Naive thymus-derived CD4-positive, alpha-beta T cell (primary cell): ENCODE data around the gene VWA7. TPM values are rescaled to one million over a fixed set of nuclear protein-coding genes. Genes with fewer than 3 reads are reported as not detected.

Source experiments
- ATAC-seq: fragments of 150-1000 bp; cut with Tn5 transposase; 2 replicates; pipeline ENCODE4 v1.10.0; 2021; ENCODE audit warnings: mild to moderate bottlenecking, moderate library complexity
- CTCF ChIA-PET: fragments of 350-600 bp; sonication (Branson Sonifier 250); formaldehyde crosslinking; loops from one replicate; lab custom pipeline; 2021; ENCODE audit warnings: antibody characterized with exemption; lab: Charles Lee
- POLR2A ChIA-PET: fragments of 350-600 bp; sonication (Branson Sonifier 250); formaldehyde crosslinking; loops from one replicate; lab custom pipeline; 2021; ENCODE audit warnings: antibody characterized with exemption, inconsistent platforms; lab: Charles Lee
- DNase-seq, 9 donors: peaks; one replicate each; pipeline versions ENCODE4 v3.0.0 to v3.0.0-alpha.2; 2020 to 2022; ENCODE audit warnings: mixed read lengths in 1 of 9
- H3K27ac ChIP-seq: one replicate; pipeline ENCODE4 v1.7.0; 2013; ENCODE audit warnings: mild to moderate bottlenecking, low read depth, low read length, moderate library complexity
- H3K27me3 ChIP-seq, 2 donors: one replicate each; pipeline ENCODE4 v1.7.0; 2013; ENCODE audit warnings: low read length in 2 of 2, mild to moderate bottlenecking in 2 of 2, moderate library complexity in 2 of 2; ENCODE audit not compliant: control insufficient read depth in 2 of 2, insufficient read depth in 2 of 2
- H3K36me3 ChIP-seq, 3 experiments: 1 replicate in 2 of 3; 2 replicates in 1 of 3; pipeline ENCODE4 v1.7.0; 2013; ENCODE audit warnings: low read length in 3 of 3, mild to moderate bottlenecking in 3 of 3, moderate library complexity in 1 of 3; ENCODE audit not compliant: insufficient read depth in 3 of 3, control insufficient read depth in 2 of 3
- H3K4me1 ChIP-seq, 2 donors: one replicate each; pipeline ENCODE4 v1.7.0; 2013; ENCODE audit warnings: low read length in 2 of 2, mild to moderate bottlenecking in 2 of 2, moderate library complexity in 1 of 2; ENCODE audit not compliant: control insufficient read depth in 2 of 2, insufficient read depth in 2 of 2
- H3K4me3 ChIP-seq: 2 replicates; pipeline ENCODE4 v1.7.0; 2013; ENCODE audit warnings: mild to moderate bottlenecking, low read length
- H3K9me3 ChIP-seq, 3 experiments: 1 replicate in 2 of 3; 2 replicates in 1 of 3; pipeline ENCODE4 v1.7.0; 2013; ENCODE audit warnings: low read length in 3 of 3; ENCODE audit not compliant: control insufficient read depth in 2 of 3
- H3K27ac Mint-ChIP-seq, 9 donors: one replicate each; pipeline ENCODE4 v1.8.0; 2020 to 2022; ENCODE audit warnings: mixed read lengths in 9 of 9, mild to moderate bottlenecking in 8 of 9, moderate library complexity in 5 of 9, inconsistent platforms in 2 of 9
- H3K27me3 Mint-ChIP-seq, 5 donors: one replicate each; pipeline ENCODE4 v1.8.0; 2021 to 2022; ENCODE audit warnings: mixed read lengths in 5 of 5, mild to moderate bottlenecking in 1 of 5
- H3K36me3 Mint-ChIP-seq, 5 donors: one replicate each; pipeline ENCODE4 v1.8.0; 2020 to 2022; ENCODE audit warnings: mixed read lengths in 5 of 5, mild to moderate bottlenecking in 3 of 5, inconsistent platforms in 1 of 5
- H3K4me1 Mint-ChIP-seq, 7 donors: one replicate each; pipeline ENCODE4 v1.8.0; 2020 to 2022; ENCODE audit warnings: mixed read lengths in 7 of 7, mild to moderate bottlenecking in 3 of 7, inconsistent platforms in 1 of 7
- H3K4me3 Mint-ChIP-seq, 10 donors: one replicate each; pipeline ENCODE4 v1.8.0; 2020 to 2022; ENCODE audit warnings: mild to moderate bottlenecking in 10 of 10, mixed read lengths in 10 of 10, moderate library complexity in 6 of 10, inconsistent platforms in 2 of 10
- H3K9me3 Mint-ChIP-seq, 11 donors: one replicate each; pipeline ENCODE4 v1.8.0; 2020 to 2022; ENCODE audit warnings: mixed read lengths in 11 of 11, mild to moderate bottlenecking in 4 of 11, inconsistent platforms in 1 of 11, moderate library complexity in 1 of 11
- intact Hi-C, 2 donors: fragments of 100-400 bp; cut with micrococcal nuclease; formaldehyde crosslinking; loops; one replicate each; pipeline ENCODE4 v1.15.1; 2023
- polyA plus RNA-seq, 2 donors: library from polyadenylated mRNA; unstranded; fragments of 300-500 nt; fragmentation: Illumina TruSeq; gene quantifications; one replicate each; pipeline ENCODE4 v1.2.3, GENCODE V29; 2021
- total RNA-seq, 6 experiments: library from RNA in 5 of 6; stranded (reverse) in 5 of 6; gene quantifications; 1 replicate in 5 of 6; 2 replicates in 1 of 6; pipeline ENCODE4 v1.2.3 and lab custom pipeline; 2021 to 2026

VWA7 gene
- total and polyA plus RNA-seq, 7 experiments from 2014 or later = 0.53 to 4.5 (median 1.1) TPM; not detected in 2

- H3K9me3 Mint-ChIP-seq = peaks cover 0 to 5% (median 0%) of the 10 kb centered on the region in 11 donors
- H3K36me3 Mint-ChIP-seq = peaks cover 0 to 41% (median 2%) of the 10 kb centered on the region in 5 donors
- ChIA-PET CTCF (interaction anchor here (0.6 to 4.3 kb wide), 13 partner anchors 9 to 342 kb away, joined by 3 to 30 read pairs (median 4); partner anchors contain the start of genes DDAH2, HSPA1A, HSPA1L and LSM2), POLR2A (interaction anchor here (0.6 to 4.6 kb wide), 25 partner anchors 9 to 234 kb away, joined by 3 to 28 read pairs (median 4); partner anchors contain the start of genes ABHD16A, BAG6, DDAH2 and HSPA1A)
- no peaks in the 10 kb centered on the region for H3K27me3 ChIP-seq
- peaks cover 0 to 9% (median 0%) of the 10 kb centered on the region in 3 experiments for H3K36me3 ChIP-seq
- H3K4me1 ChIP-seq = peaks cover 41 to 45% of the 10 kb centered on the region in 2 donors
- H3K27ac ChIP-seq = peak overlapping the region; percentile 83
- H3K27me3 Mint-ChIP-seq = no peaks in the 10 kb centered on the region
- ATAC-seq (peak; percentile 62), DNase-seq (peak in 8 of 9 donors; percentile 56 to 83 (median 78))
- H3K4me3 ChIP-seq = peak overlapping the region; percentile 38
- peak overlapping the region; percentile 86 to 100 (median 96) for H3K4me3 Mint-ChIP-seq
- no peaks in the 10 kb centered on the region for H3K9me3 ChIP-seq
- H3K27ac Mint-ChIP-seq = peak overlapping the region; percentile 74 to 94 (median 90)
- peaks cover 41 to 84% (median 68%) of the 10 kb centered on the region in 7 donors for H3K4me1 Mint-ChIP-seq
- intact Hi-C loops = loop anchor here (1.0 to 10.0 kb wide), 22 partner anchors 8 to 1467 kb away; partner anchors contain the start of genes HSPA1B (in 2 of the 2), VARS1 (in 2 of the 2), AGPAT1 (in 1 of the 2) and ATP6V1G2 (in 1 of the 2)
Measured at GRCh38 chr6:31737991-31738979, 38.8 kb downstream of the VWA7 start.

- DNase-seq = peak in 1 of 9 donors; percentile 26
- no peaks in the 10 kb centered on the region for H3K27me3 ChIP-seq
- H3K36me3 ChIP-seq = peaks cover 0 to 15% (median 2%) of the 10 kb centered on the region in 3 experiments
- H3K9me3 ChIP-seq = no peaks in the 10 kb centered on the region
- peak overlapping the region; percentile 38 for H3K4me3 ChIP-seq
- peak overlapping the region; percentile 86 to 100 (median 96) for H3K4me3 Mint-ChIP-seq
- intact Hi-C loops = loop anchor here (5.0 to 10.0 kb wide), 8 partner anchors 55 to 1467 kb away; partner anchors contain the start of genes AGPAT1 (in 1 of the 2), DXO (in 1 of the 2), HSD17B8 (in 1 of the 2) and LY6G5C (in 1 of the 2)
- H3K4me1 Mint-ChIP-seq = peaks cover 41 to 87% (median 71%) of the 10 kb centered on the region in 7 donors
- H3K27ac Mint-ChIP-seq = peak overlapping the region; percentile 88 to 94 (median 90)
- ChIA-PET CTCF (interaction anchor here (0.6 to 4.3 kb wide), 9 partner anchors 8 to 84 kb away, joined by 3 to 30 read pairs (median 5); partner anchors contain the start of genes DDAH2, HSPA1A, HSPA1L and LSM2), POLR2A (interaction anchor here (0.7 to 4.6 kb wide), 19 partner anchors 8 to 227 kb away, joined by 3 to 28 read pairs (median 4); partner anchors contain the start of genes BAG6, DDAH2, HSPA1A and HSPA1B)
- ATAC-seq = no peak
- H3K27me3 Mint-ChIP-seq = no peaks in the 10 kb centered on the region
- H3K9me3 Mint-ChIP-seq = peaks cover 0 to 6% (median 0%) of the 10 kb centered on the region in 11 donors
- H3K36me3 Mint-ChIP-seq = peaks cover 0 to 42% (median 5%) of the 10 kb centered on the region in 5 donors
- peak overlapping the region; percentile 83 for H3K27ac ChIP-seq
- H3K4me1 ChIP-seq = peaks cover 41 to 45% of the 10 kb centered on the region in 2 donors
Measured at GRCh38 chr6:31737315-31737990, 39.7 kb downstream of the VWA7 start.

- ATAC-seq = no peak
- H3K9me3 ChIP-seq = no peaks in the 10 kb centered on the region
- Mint-ChIP-seq H3K27ac (peak overlapping the region; percentile 14 to 94 (median 90)), H3K27me3 (no peaks in the 10 kb centered on the region), H3K4me3 (peak overlapping the region; percentile 86 to 100 (median 96)), H3K4me1 (peaks cover 41 to 87% (median 70%) of the 10 kb centered on the region in 7 donors), H3K36me3 (peaks cover 0 to 45% (median 8%) of the 10 kb centered on the region in 5 donors), H3K9me3 (peaks cover 0 to 6% (median 0%) of the 10 kb centered on the region in 11 donors)
- H3K27ac ChIP-seq = peak overlapping the region; percentile 83
- H3K4me1 ChIP-seq = peaks cover 41 to 45% of the 10 kb centered on the region in 2 donors
- H3K36me3 ChIP-seq = peaks cover 4 to 21% (median 7%) of the 10 kb centered on the region in 3 experiments
- H3K27me3 ChIP-seq = no peaks in the 10 kb centered on the region
- intact Hi-C loops = loop anchor here (5.0 to 10.0 kb wide), 8 partner anchors 55 to 1468 kb away; partner anchors contain the start of genes AGPAT1 (in 1 of the 2), DXO (in 1 of the 2), HSD17B8 (in 1 of the 2) and LY6G5C (in 1 of the 2)
- H3K4me3 ChIP-seq = peak overlapping the region; percentile 94
- no peak for DNase-seq
- POLR2A ChIA-PET = interaction anchor here (0.6 to 4.6 kb wide), 11 partner anchors 8 to 126 kb away, joined by 3 to 28 read pairs (median 4); partner anchors contain the start of genes DDAH2, HSPA1B, LSM2 and NEU1
- CTCF ChIA-PET = interaction anchor here (1.4 to 4.3 kb wide), 3 partner anchors 8 to 90 kb away, joined by 7 to 30 read pairs (median 7); partner anchors contain the start of gene DDAH2
Measured at GRCh38 chr6:31736768-31737314, 40.3 kb downstream of the VWA7 start.

- Mint-ChIP-seq H3K27me3 (no peaks in the 10 kb centered on the region), H3K4me1 (peaks cover 41 to 81% (median 70%) of the 10 kb centered on the region in 7 donors), H3K9me3 (peaks cover 0 to 5% (median 0%) of the 10 kb centered on the region in 11 donors), H3K36me3 (peaks cover 0 to 42% (median 8%) of the 10 kb centered on the region in 5 donors), H3K27ac (peak within 1 kb of the TSS; percentile 88 to 94 (median 90)), H3K4me3 (peak within 1 kb of the TSS; percentile 86 to 100 (median 96))
- ATAC-seq (peak; percentile 28), DNase-seq (peak in 7 of 9 donors; percentile 17 to 85 (median 38))
- Histone ChIP-seq H3K27me3 (no peaks in the 10 kb centered on the region), H3K4me1 (peaks cover 41 to 45% of the 10 kb centered on the region in 2 donors), H3K27ac (peak within 1 kb of the TSS; percentile 83), H3K9me3 (no peaks in the 10 kb centered on the region), H3K4me3 (peak within 1 kb of the TSS; percentile 94), H3K36me3 (peaks cover 5 to 25% (median 13%) of the 10 kb centered on the region in 3 experiments)
- intact Hi-C loops = loop anchor here (5.0 to 10.0 kb wide), 8 partner anchors 54 to 1469 kb away; partner anchors contain the start of genes AGPAT1 (in 1 of the 2), DXO (in 1 of the 2), HSD17B8 (in 1 of the 2) and LY6G5C (in 1 of the 2)
- ChIA-PET POLR2A (interaction anchor here (0.6 to 4.6 kb wide), 13 partner anchors 11 to 127 kb away, joined by 3 to 28 read pairs (median 4); partner anchors contain the start of genes LSM2 and NEU1), CTCF (interaction anchor here (1.3 to 1.5 kb wide), 3 partner anchors 9 to 90 kb away, joined by 3 to 7 read pairs (median 7); no protein-coding TSS in a partner anchor)
Measured at GRCh38 chr6:31736021-31736767, 40.9 kb downstream of the VWA7 start, which contains the start of gene CLIC1. CLIC1 (minus strand) TSS chr6:31736530; CDS start chr6:31736300, 230 bp downstream.
